Measurements from ENCODE around the gene CCNG2.

DNA sequence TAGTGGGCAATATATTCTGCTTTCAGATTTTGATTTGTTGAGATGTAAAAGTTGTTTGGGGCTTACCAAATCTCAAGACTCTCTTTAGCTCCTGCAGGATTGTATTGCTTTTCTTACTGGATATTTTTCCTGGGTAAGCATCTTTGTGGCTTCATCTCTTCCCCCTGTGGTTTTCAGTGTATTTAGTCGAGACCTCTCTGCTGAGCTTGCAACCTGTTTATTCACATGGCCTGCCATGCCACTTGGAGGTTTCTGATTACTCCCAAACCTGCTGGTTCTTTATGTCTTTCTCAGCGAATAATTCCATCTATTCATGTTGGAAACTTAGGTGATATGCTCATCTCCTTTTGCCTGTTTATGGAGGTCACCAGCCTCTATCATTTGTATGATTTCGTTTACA, 10.9 kb downstream of the CCNG2 start:
- TF ChIP-seq, protein P1, sequence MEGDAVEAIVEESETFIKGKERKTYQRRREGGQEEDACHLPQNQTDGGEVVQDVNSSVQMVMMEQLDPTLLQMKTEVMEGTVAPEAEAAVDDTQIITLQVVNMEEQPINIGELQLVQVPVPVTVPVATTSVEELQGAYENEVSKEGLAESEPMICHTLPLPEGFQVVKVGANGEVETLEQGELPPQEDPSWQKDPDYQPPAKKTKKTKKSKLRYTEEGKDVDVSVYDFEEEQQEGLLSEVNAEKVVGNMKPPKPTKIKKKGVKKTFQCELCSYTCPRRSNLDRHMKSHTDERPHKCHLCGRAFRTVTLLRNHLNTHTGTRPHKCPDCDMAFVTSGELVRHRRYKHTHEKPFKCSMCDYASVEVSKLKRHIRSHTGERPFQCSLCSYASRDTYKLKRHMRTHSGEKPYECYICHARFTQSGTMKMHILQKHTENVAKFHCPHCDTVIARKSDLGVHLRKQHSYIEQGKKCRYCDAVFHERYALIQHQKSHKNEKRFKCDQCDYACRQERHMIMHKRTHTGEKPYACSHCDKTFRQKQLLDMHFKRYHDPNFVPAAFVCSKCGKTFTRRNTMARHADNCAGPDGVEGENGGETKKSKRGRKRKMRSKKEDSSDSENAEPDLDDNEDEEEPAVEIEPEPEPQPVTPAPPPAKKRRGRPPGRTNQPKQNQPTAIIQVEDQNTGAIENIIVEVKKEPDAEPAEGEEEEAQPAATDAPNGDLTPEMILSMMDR (IDR thresholded peaks at IDR 0.05 in 8 of 11, conservative IDR thresholded peaks at IDR 0.05 in 3 of 11): no peak
- TF ChIP-seq POLR2A (IDR thresholded peaks at IDR 0.05): no peak
- no peak for TF ChIP-seq POLR2AphosphoS5 (IDR thresholded peaks at IDR 0.05)
